ENCODE measurements around the gene GALNT7. TPM values are rescaled to one million over a fixed set of nuclear protein-coding genes. Genes with fewer than 3 reads are reported as not detected.
A peak's percentile ranks its signal among the peaks of the same experiment; 100 is the strongest.

GALNT7 gene
- total RNA-seq, 1 donor from 2014 or later, result 36.2 TPM

- no peak for TF ChIP-seq CTCF (conservative IDR thresholded peaks at IDR 0.05)
- Mint-ChIP-seq H3K36me3 (ENCODE audit: low read depth) (peaks cover 30% of the 10 kb centered on the region), H3K27me3 (ENCODE audit: low read depth) (peaks cover 5% of the 10 kb centered on the region), H3K4me3 (peak overlapping the region; percentile 98), H3K4me1 (peaks cover 47% of the 10 kb centered on the region), H3K27ac (ENCODE audit: unreplicated experiment) (no peak overlapping the region), H3K9me3 (no peaks in the 10 kb centered on the region)
- no peak for DNase-seq (ENCODE audit: low read depth, low spot score)
Observed at GRCh38 chr4:173332021-173332487, 163.4 kb downstream of the GALNT7 start.

- no peak for TF ChIP-seq CTCF (conservative IDR thresholded peaks at IDR 0.05)
- H3K4me3 Mint-ChIP-seq, result peak overlapping the region; percentile 98
- no peaks in the 10 kb centered on the region for H3K9me3 Mint-ChIP-seq
- peaks cover 47% of the 10 kb centered on the region for H3K4me1 Mint-ChIP-seq
- peaks cover 30% of the 10 kb centered on the region for H3K36me3 Mint-ChIP-seq (ENCODE audit: low read depth)
- H3K27me3 Mint-ChIP-seq (ENCODE audit: low read depth), result peaks cover 5% of the 10 kb centered on the region
- no peak for DNase-seq (ENCODE audit: low read depth, low spot score)
- H3K27ac Mint-ChIP-seq (ENCODE audit: unreplicated experiment), result peak overlapping the region; percentile 94
Observed at GRCh38 chr4:173332963-173333657, 164.5 kb downstream of the GALNT7 start.

- Mint-ChIP-seq H3K4me1 (peaks cover 47% of the 10 kb centered on the region), H3K36me3 (ENCODE audit: low read depth) (peaks cover 30% of the 10 kb centered on the region), H3K27ac (ENCODE audit: unreplicated experiment) (peak overlapping the region; percentile 98), H3K9me3 (no peaks in the 10 kb centered on the region), H3K27me3 (ENCODE audit: low read depth) (peaks cover 5% of the 10 kb centered on the region), H3K4me3 (peak overlapping the region; percentile 100)
- TF ChIP-seq CTCF (conservative IDR thresholded peaks at IDR 0.05), result no peak
- no peak for DNase-seq (ENCODE audit: low read depth, low spot score)
Observed at GRCh38 chr4:173333658-173334084, 165.1 kb downstream of the GALNT7 start.

- Mint-ChIP-seq H3K27me3 (ENCODE audit: low read depth) (peaks cover 5% of the 10 kb centered on the region), H3K4me1 (peaks cover 44% of the 10 kb centered on the region), H3K4me3 (peak within 1 kb of the TSS; percentile 100), H3K9me3 (no peaks in the 10 kb centered on the region), H3K27ac (ENCODE audit: unreplicated experiment) (peak within 1 kb of the TSS; percentile 99), H3K36me3 (ENCODE audit: low read depth) (peaks cover 26% of the 10 kb centered on the region)
- no peak for TF ChIP-seq CTCF (conservative IDR thresholded peaks at IDR 0.05)
- DNase-seq (ENCODE audit: low read depth, low spot score), result peak; percentile 99
Observed at GRCh38 chr4:173334085-173334890, 165.7 kb downstream of the GALNT7 start, which contains the start of gene HMGB2. Gene HMGB2, minus strand, starts transcription at chr4:173334358. Its CDS starts 709 bp downstream, at chr4:173333649.

- Mint-ChIP-seq H3K36me3 (ENCODE audit: low read depth) (peaks cover 24% of the 10 kb centered on the region), H3K27ac (ENCODE audit: unreplicated experiment) (peak overlapping the region; percentile 99), H3K27me3 (ENCODE audit: low read depth) (peaks cover 5% of the 10 kb centered on the region), H3K9me3 (no peaks in the 10 kb centered on the region), H3K4me1 (peaks cover 41% of the 10 kb centered on the region), H3K4me3 (peak overlapping the region; percentile 100)
- TF ChIP-seq CTCF (conservative IDR thresholded peaks at IDR 0.05), result no peak
- DNase-seq (ENCODE audit: low read depth, low spot score), result peak; percentile 66
Observed at GRCh38 chr4:173334891-173335752, 166.5 kb downstream of the GALNT7 start.
